Fibroblast of lung (primary cell): ENCODE measurements around the gene STAT3. TPM values are rescaled to one million over a fixed set of nuclear protein-coding genes. Genes with fewer than 3 reads are reported as not detected.

Experiments
- DNase-seq, 2 donors: peaks; one replicate each; pipeline versions ENCODE4 v3.0.0 to v3.0.0-alpha.2; 2010; ENCODE audit warnings: low read depth in 2 of 2
- H2AFZ ChIP-seq: 2 replicates; pipeline ENCODE4 v1.5.1; 2012; ENCODE audit warnings: low read length, control low read depth, inconsistent platforms
- H3K27ac ChIP-seq: 2 replicates; pipeline ENCODE4 v1.5.1; 2011; ENCODE audit warnings: low read length, control low read depth; ENCODE audit not compliant: insufficient read depth
- H3K27me3 ChIP-seq: 2 replicates; pipeline ENCODE4 v1.5.1; 2011; ENCODE audit warnings: mild to moderate bottlenecking, low read length; ENCODE audit not compliant: control insufficient read depth, insufficient read depth
- H3K36me3 ChIP-seq: 2 replicates; pipeline ENCODE4 v1.5.1; 2011; ENCODE audit warnings: low read length; ENCODE audit not compliant: control insufficient read depth, insufficient read depth
- H3K4me1 ChIP-seq: 2 replicates; pipeline ENCODE4 v1.5.1; 2011; ENCODE audit warnings: low read length; ENCODE audit not compliant: control insufficient read depth, insufficient read depth; ENCODE audit errors: extremely low read depth
- H3K4me2 ChIP-seq: 2 replicates; pipeline ENCODE4 v1.5.1; 2011; ENCODE audit warnings: low read length, control low read depth; ENCODE audit not compliant: insufficient read depth; ENCODE audit errors: extremely low read depth
- H3K4me3 ChIP-seq, 4 experiments: fragments of 200-600 bp in 1 of 4; sonication (generic) in 1 of 4; replicated peaks in 1 of 4; 2 replicates each; pipeline ENCODE4 v1.5.1; 2011 to 2016; ENCODE audit warnings: low read length in 4 of 4, low read depth in 3 of 4, mild to moderate bottlenecking in 3 of 4, control low read depth in 2 of 4, inconsistent platforms in 1 of 4, mixed read lengths in 1 of 4; ENCODE audit not compliant: insufficient read depth in 1 of 4; ENCODE audit errors: control extremely low read depth in 1 of 4
- H3K79me2 ChIP-seq: 2 replicates; pipeline ENCODE4 v1.5.1; 2012; ENCODE audit warnings: mild to moderate bottlenecking, low read length, inconsistent platforms; ENCODE audit not compliant: control insufficient read depth, insufficient read depth
- H3K9ac ChIP-seq: 2 replicates; pipeline ENCODE4 v1.5.1; 2011; ENCODE audit warnings: mild to moderate bottlenecking, low read length, control low read depth; ENCODE audit not compliant: insufficient read depth
- H3K9me3 ChIP-seq: 2 replicates; pipeline ENCODE4 v1.5.1; 2012; ENCODE audit warnings: low read depth, low read length; ENCODE audit not compliant: control insufficient read depth, insufficient read depth
- H4K20me1 ChIP-seq: 2 replicates; pipeline ENCODE4 v1.5.1; 2011; ENCODE audit warnings: low read length; ENCODE audit not compliant: control insufficient read depth, insufficient read depth; ENCODE audit errors: extremely low read depth
- CTCF ChIP-seq, 2 donors: IDR thresholded peaks in 1 of 2; conservative IDR thresholded peaks in 1 of 2; 1 replicate in 1 of 2; 2 replicates in 1 of 2; pipeline ENCODE4 v1.5.1; 2011 to 2012; ENCODE audit warnings: low read length in 2 of 2, control low read depth in 1 of 2, inconsistent platforms in 1 of 2, low read depth in 1 of 2, mild to moderate bottlenecking in 1 of 2
- EZH2 ChIP-seq: IDR thresholded peaks from 2 replicates; pipeline ENCODE4 v1.5.1; 2012; ENCODE audit warnings: low read length, control low read depth, mild to moderate bottlenecking; ENCODE audit errors: missing control alignments
- polyA plus RNA-seq, 2 donors: library from polyadenylated mRNA; depleted of rRNA in 1 of 2; stranded (reverse) in 1 of 2; unstranded in 1 of 2; fragments of >200 nt; gene quantifications; 2 replicates each; pipeline ENCODE4 v1.2.1, GENCODE V29; 2011 to 2012; ENCODE audit warnings: missing spikeins in 1 of 2
- total RNA-seq: library from RNA; depleted of rRNA; stranded (reverse); fragments of >200 nt; gene quantifications from 2 replicates; pipeline ENCODE4 v1.2.1, GENCODE V29; 2014

Gene STAT3
- total and polyA plus RNA-seq, 2 donors (not counting 1 experiment from before 2014, with no cell fraction given) = 75.0 to 101 TPM

GRCh38 chr17:42365136-42365535 lies 23.1 kb downstream of the STAT3 start:
- Histone ChIP-seq H3K4me1 (no peaks in the 10 kb centered on the region), H3K79me2 (peaks cover 54% of the 10 kb centered on the region), H3K27ac (no peak overlapping the region), H3K9ac (no peak overlapping the region), H3K9me3 (no peaks in the 10 kb centered on the region), H3K4me3 (no peak overlapping the region), H3K4me2 (no peak overlapping the region), H4K20me1 (no peaks in the 10 kb centered on the region), H2AFZ (no peak overlapping the region), H3K27me3 (no peaks in the 10 kb centered on the region), H3K36me3 (no peaks in the 10 kb centered on the region)
- DNase-seq = peak in 1 of 2 donors; percentile 95
- TF ChIP-seq EZH2 (no peak), CTCF (conservative IDR thresholded peaks at IDR 0.05 in 1 of 2, IDR thresholded peaks at IDR 0.05 in 1 of 2; ENCODE audit: low read depth in 1 of 2, low read length in 2 of 2) (no peak)

GRCh38 chr17:42363767-42364585 lies 24.3 kb downstream of the STAT3 start:
- Histone ChIP-seq H3K27me3 (no peaks in the 10 kb centered on the region), H3K4me1 (no peaks in the 10 kb centered on the region), H4K20me1 (no peaks in the 10 kb centered on the region), H3K9me3 (no peaks in the 10 kb centered on the region), H3K4me3 (no peak overlapping the region), H3K79me2 (peaks cover 59% of the 10 kb centered on the region), H3K36me3 (no peaks in the 10 kb centered on the region), H3K27ac (no peak overlapping the region), H3K4me2 (no peak overlapping the region), H2AFZ (no peak overlapping the region), H3K9ac (no peak overlapping the region)
- DNase-seq = peak in 1 of 2 donors; percentile 91
- TF ChIP-seq CTCF (conservative IDR thresholded peaks at IDR 0.05 in 1 of 2, IDR thresholded peaks at IDR 0.05 in 1 of 2; ENCODE audit: low read depth in 1 of 2, low read length in 2 of 2) (no peak), EZH2 (no peak)

GRCh38 chr17:42363231-42363630 lies 25.0 kb downstream of the STAT3 start:
- Histone ChIP-seq H3K9ac (no peak overlapping the region), H3K27me3 (no peaks in the 10 kb centered on the region), H3K36me3 (no peaks in the 10 kb centered on the region), H3K79me2 (peaks cover 63% of the 10 kb centered on the region), H4K20me1 (no peaks in the 10 kb centered on the region), H3K4me2 (no peak overlapping the region), H3K9me3 (no peaks in the 10 kb centered on the region), H3K27ac (no peak overlapping the region), H3K4me1 (no peaks in the 10 kb centered on the region), H2AFZ (no peak overlapping the region), H3K4me3 (no peak overlapping the region)
- TF ChIP-seq EZH2 (no peak), CTCF (conservative IDR thresholded peaks at IDR 0.05 in 1 of 2, IDR thresholded peaks at IDR 0.05 in 1 of 2; ENCODE audit: low read depth in 1 of 2, low read length in 2 of 2) (no peak)
- no peak for DNase-seq
